ENCODE data around the gene HIF3A.

DNA sequence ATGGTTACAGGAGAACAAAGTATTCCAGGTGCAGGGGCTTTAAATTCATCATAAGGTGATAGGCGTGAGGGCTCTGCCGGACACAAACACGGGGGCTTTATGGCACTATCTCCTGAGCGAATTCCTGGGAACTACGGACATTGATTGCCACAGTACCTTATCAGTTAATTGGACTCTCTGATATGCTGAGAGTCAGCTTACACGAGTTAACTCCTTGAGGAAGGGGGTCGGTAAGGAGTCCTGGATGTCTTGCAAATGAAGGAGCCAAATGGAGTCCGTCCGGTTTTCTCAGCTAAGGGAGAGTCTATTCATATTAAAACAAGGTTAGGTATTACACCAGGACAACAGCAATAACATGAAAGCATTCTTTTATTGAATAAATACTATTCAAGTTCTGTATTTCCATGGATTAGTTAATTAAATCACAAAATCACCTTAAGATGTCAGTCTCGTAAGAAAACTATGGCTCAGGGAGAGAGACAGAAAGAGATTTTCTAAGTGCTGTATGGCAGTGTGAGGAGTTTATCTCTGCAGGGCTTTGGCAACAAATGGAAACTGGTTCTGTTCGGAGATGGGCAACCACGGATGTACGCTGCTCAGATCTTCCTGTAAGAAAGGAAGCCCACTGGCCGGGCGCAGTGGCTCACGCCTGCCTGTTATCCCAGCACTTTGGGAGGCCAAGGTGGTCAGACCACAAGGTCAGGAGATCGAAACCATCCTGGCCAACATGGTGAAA is 26.2 kb upstream of the HIF3A start:
- TF ChIP-seq, protein P1, sequence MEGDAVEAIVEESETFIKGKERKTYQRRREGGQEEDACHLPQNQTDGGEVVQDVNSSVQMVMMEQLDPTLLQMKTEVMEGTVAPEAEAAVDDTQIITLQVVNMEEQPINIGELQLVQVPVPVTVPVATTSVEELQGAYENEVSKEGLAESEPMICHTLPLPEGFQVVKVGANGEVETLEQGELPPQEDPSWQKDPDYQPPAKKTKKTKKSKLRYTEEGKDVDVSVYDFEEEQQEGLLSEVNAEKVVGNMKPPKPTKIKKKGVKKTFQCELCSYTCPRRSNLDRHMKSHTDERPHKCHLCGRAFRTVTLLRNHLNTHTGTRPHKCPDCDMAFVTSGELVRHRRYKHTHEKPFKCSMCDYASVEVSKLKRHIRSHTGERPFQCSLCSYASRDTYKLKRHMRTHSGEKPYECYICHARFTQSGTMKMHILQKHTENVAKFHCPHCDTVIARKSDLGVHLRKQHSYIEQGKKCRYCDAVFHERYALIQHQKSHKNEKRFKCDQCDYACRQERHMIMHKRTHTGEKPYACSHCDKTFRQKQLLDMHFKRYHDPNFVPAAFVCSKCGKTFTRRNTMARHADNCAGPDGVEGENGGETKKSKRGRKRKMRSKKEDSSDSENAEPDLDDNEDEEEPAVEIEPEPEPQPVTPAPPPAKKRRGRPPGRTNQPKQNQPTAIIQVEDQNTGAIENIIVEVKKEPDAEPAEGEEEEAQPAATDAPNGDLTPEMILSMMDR (IDR thresholded peaks at IDR 0.05), result no peak
- TF ChIP-seq POLR2A (IDR thresholded peaks at IDR 0.05), result no peak
- TF ChIP-seq POLR2AphosphoS5 (IDR thresholded peaks at IDR 0.05), result no peak
- no peak for TF ChIP-seq EP300 (IDR thresholded peaks at IDR 0.05)

All from gastroesophageal sphincter (tissue), 3 donors.